SK-N-SH (cell line): Measurements from ENCODE around the gene ALDH6A1. TPM values are rescaled to one million over a fixed set of nuclear protein-coding genes. Genes with fewer than 3 reads are reported as not detected.

ENCODE experiments used
- CTCF ChIA-PET: fragments of 300-600, 350-600 bp; formaldehyde crosslinking; extraction: SDS; loops from one replicate; lab custom pipeline; 2021; lab: Yijun Ruan, JAX
- POLR2A ChIA-PET: fragments of 350-600 bp; sonication (Branson Sonifier 250); formaldehyde crosslinking; extraction: SDS; loops from one replicate; lab custom pipeline; 2020; ENCODE audit warnings: antibody characterized with exemption, inconsistent platforms; lab: Yijun Ruan, JAX
- DNase-seq: peaks from one replicate; pipeline ENCODE4 v3.0.0; 2012
- H2AFZ ChIP-seq: fragments of 200-600 bp; sonication (generic); 2 replicates; pipeline ENCODE4 v1.8.1; 2016; ENCODE audit warnings: antibody characterized with exemption, mild to moderate bottlenecking, low read depth
- H3F3A ChIP-seq: fragments of 200-600 bp; sonication (generic); replicated peaks from 2 replicates; pipeline ENCODE3; 2016; ENCODE audit warnings: antibody characterized with exemption, mild to moderate bottlenecking; ENCODE audit not compliant: insufficient read depth
- H3K27ac ChIP-seq, 2 experiments: fragments of 200-500 bp in 1 of 2; fragments of 200-600 bp in 1 of 2; sonication (Bioruptor generic) in 1 of 2; sonication (generic), shearing (Covaris generic) in 1 of 2; 2 replicates each; pipeline versions ENCODE4 v1.5.1 to v1.6.1; 2014 to 2016; ENCODE audit warnings: low read depth in 2 of 2, inconsistent platforms in 1 of 2, low read length in 1 of 2, mild to moderate bottlenecking in 1 of 2, mixed read lengths in 1 of 2
- H3K27me3 ChIP-seq: fragments of 200-600 bp; sonication (generic), shearing (Covaris generic); 2 replicates; pipeline ENCODE4 v1.6.1; 2016; ENCODE audit warnings: mixed run types; ENCODE audit not compliant: insufficient read depth
- H3K36me3 ChIP-seq, 2 experiments: fragments of 200-500 bp in 1 of 2; fragments of 200-600 bp in 1 of 2; sonication (Bioruptor generic) in 1 of 2; sonication (generic) in 1 of 2; replicated peaks in 1 of 2; 2 replicates each; pipeline versions ENCODE3 to v1.5.1; 2014 to 2016; ENCODE audit warnings: low read length in 1 of 2, mild to moderate bottlenecking in 1 of 2; ENCODE audit not compliant: insufficient read depth in 2 of 2, control insufficient read depth in 1 of 2
- H3K4me1 ChIP-seq, 2 experiments: fragments of 200-500 bp in 1 of 2; fragments of 200-600 bp in 1 of 2; sonication (Bioruptor generic) in 1 of 2; sonication (generic), shearing (Covaris generic) in 1 of 2; 2 replicates each; pipeline versions ENCODE4 v1.5.1 to v1.6.1; 2014 to 2016; ENCODE audit warnings: low read depth in 1 of 2, low read length in 1 of 2, mixed run types in 1 of 2; ENCODE audit not compliant: insufficient read depth in 2 of 2, control insufficient read depth in 1 of 2
- H3K4me2 ChIP-seq: fragments of 200-600 bp; sonication (generic), shearing (Covaris generic); 2 replicates; pipeline ENCODE4 v1.6.1; 2017; ENCODE audit warnings: mixed run types
- H3K4me3 ChIP-seq, 2 experiments: fragments of 200-500 bp in 1 of 2; fragments of 200-600 bp in 1 of 2; sonication (Bioruptor generic) in 1 of 2; sonication (generic), shearing (Covaris generic) in 1 of 2; 2 replicates each; pipeline versions ENCODE4 v1.5.1 to v1.8.1; 2014 to 2016; ENCODE audit warnings: low read depth in 2 of 2, inconsistent platforms in 1 of 2, low read length in 1 of 2, mild to moderate bottlenecking in 1 of 2, mixed read lengths in 1 of 2, moderate library complexity in 1 of 2
- H3K79me2 ChIP-seq: fragments of 200-600 bp; sonication (generic); 2 replicates; pipeline ENCODE4 v1.8.1; 2017; ENCODE audit warnings: mild to moderate bottlenecking; ENCODE audit not compliant: insufficient read depth
- H3K9ac ChIP-seq: fragments of 200-600 bp; sonication (generic); 2 replicates; pipeline ENCODE4 v1.6.1; 2017; ENCODE audit warnings: mixed run types
- H3K9me2 ChIP-seq: fragments of 200-600 bp; sonication (generic); 2 replicates; pipeline ENCODE4 v1.6.1; 2017; ENCODE audit warnings: mixed run types
- H3K9me3 ChIP-seq: fragments of 200-600 bp; sonication (generic); 2 replicates; pipeline ENCODE4 v1.6.1; 2017; ENCODE audit warnings: mixed run types, mild to moderate bottlenecking, moderate library complexity
- H4K20me1 ChIP-seq: fragments of 200-600 bp; sonication (generic); 2 replicates; pipeline ENCODE4 v1.6.1; 2017; ENCODE audit warnings: mild to moderate bottlenecking, mixed run types; ENCODE audit not compliant: insufficient read depth
- CTCF ChIP-seq: fragments of 200-600 bp; sonication (generic); IDR thresholded peaks from 2 replicates; pipeline ENCODE4 v1.6.1; 2017; ENCODE audit warnings: antibody characterized with exemption, mild to moderate bottlenecking, moderate library complexity
- FOXM1 ChIP-seq: IDR thresholded peaks from 2 replicates; pipeline ENCODE4 v1.4.0; 2012; ENCODE audit warnings: low read depth, mild to moderate bottlenecking
- GATA2 ChIP-seq: sonication (generic); formaldehyde crosslinking; IDR thresholded peaks from 2 replicates; pipeline ENCODE4 v1.5.0; 2020; ENCODE audit warnings: mild to moderate bottlenecking, missing genetic modification reagents
- IRF3 ChIP-seq: fragments of 150-350 bp; IDR thresholded peaks from 2 replicates; pipeline ENCODE4 v1.6.1; 2016; ENCODE audit warnings: mild to moderate bottlenecking, low read depth, low read length
- JUND ChIP-seq: IDR thresholded peaks from 2 replicates; pipeline ENCODE4 v1.4.0; 2012
- MEF2A ChIP-seq: IDR thresholded peaks from 2 replicates; pipeline ENCODE4 v1.4.0; 2012; ENCODE audit warnings: low read depth, borderline replicate concordance
- MXI1 ChIP-seq: IDR thresholded peaks from 2 replicates; pipeline ENCODE4 v1.6.1; 2012; ENCODE audit warnings: mild to moderate bottlenecking, low read depth, low read length, improper control_type of control experiment
- NRF1 ChIP-seq: IDR thresholded peaks from 2 replicates; pipeline ENCODE4 v1.6.1; 2012; ENCODE audit warnings: low read depth, mild to moderate bottlenecking, low read length
- PBX3 ChIP-seq: IDR thresholded peaks from 2 replicates; pipeline ENCODE4; 2012
- POLR2AphosphoS5 ChIP-seq: IDR thresholded peaks from 2 replicates; pipeline ENCODE4 v1.6.1; 2012; ENCODE audit warnings: low read depth, low read length
- RAD21 ChIP-seq: IDR thresholded peaks from 2 replicates; pipeline ENCODE4 v1.6.1; 2012; ENCODE audit warnings: mild to moderate bottlenecking, low read length
- RCOR1 ChIP-seq: fragments of 150-350 bp; IDR thresholded peaks from 2 replicates; pipeline ENCODE4 v1.6.1; 2017; ENCODE audit warnings: antibody characterized with exemption, low read length
- REST ChIP-seq: IDR thresholded peaks from 2 replicates; pipeline ENCODE4 v1.6.1; 2012; ENCODE audit warnings: mild to moderate bottlenecking, low read depth, low read length, moderate library complexity
- RXRA ChIP-seq: IDR thresholded peaks from 2 replicates; pipeline ENCODE4 v1.4.0; 2012; ENCODE audit warnings: low read depth, mild to moderate bottlenecking, borderline replicate concordance
- SMC3 ChIP-seq: IDR thresholded peaks from 2 replicates; pipeline ENCODE4 v1.6.1; 2012; ENCODE audit warnings: low read depth, low read length, improper control_type of control experiment
- TAF1 ChIP-seq: IDR thresholded peaks from 2 replicates; pipeline ENCODE4 v1.6.1; 2012; ENCODE audit warnings: low read depth, mild to moderate bottlenecking, low read length, moderate library complexity, borderline replicate concordance
- TCF12 ChIP-seq: IDR thresholded peaks from 2 replicates; pipeline ENCODE4 v1.4.0; 2012
- ZBTB33 ChIP-seq: IDR thresholded peaks from 2 replicates; pipeline ENCODE4 v1.4.0; 2012; ENCODE audit warnings: low read depth, borderline replicate concordance
- WGBS: methylation state at CpG from one replicate; pipeline ENCODE4 v1.1.6; 2017; ENCODE audit warnings: low lambda C conversion rate; 5-methylcytosine and 5-hydroxymethylcytosine counted together
- polyA plus RNA-seq, 3 experiments: library from polyadenylated mRNA; depleted of rRNA; stranded (reverse); fragments of >200 nt; gene quantifications; 2 replicates each; pipeline ENCODE4 v1.2.3, GENCODE V29; 2012

Gene ALDH6A1
- polyA plus RNA-seq, 1 of the 3 experiments (the other 2 are of a cell fraction) = 9.4 TPM

GRCh38 chr14:74083161-74083560, 1.1 kb downstream of the ALDH6A1 start:
- no peaks in the 10 kb centered on the region for H3K9me3 ChIP-seq
- H3K4me2 ChIP-seq = peak overlapping the region; percentile 97
- 0 out of 2 replicates have a peak overlapping the region, but pooled peaks have one; percentile 76 for H3K9ac ChIP-seq
- 89% methylated on average over 3 of the region's 3 CpGs for WGBS
- no peak for DNase-seq
- H4K20me1 ChIP-seq = no peaks in the 10 kb centered on the region
- peaks cover 31% of the 10 kb centered on the region for H3K79me2 ChIP-seq
- no peaks in the 10 kb centered on the region for H3K9me2 ChIP-seq
- H3K27me3 ChIP-seq = no peaks in the 10 kb centered on the region
- H3K27ac ChIP-seq = no peak overlapping the region
- TF ChIP-seq NRF1 (no peak), JUND (no peak), TCF12 (no peak), MEF2A (no peak), TAF1 (no peak), RXRA (no peak)
- H3K4me1 ChIP-seq = peaks cover 0 to 10% of the 10 kb centered on the region in 2 experiments; a peak in 2 of 4 replicates
- H3K36me3 ChIP-seq = no peaks in the 10 kb centered on the region
- CTCF ChIA-PET = no interaction called here
- no peaks in the 10 kb centered on the region for H3F3A ChIP-seq
- H3K4me3 ChIP-seq = peak overlapping the region in 1 of 2 experiments; percentile 84; a peak in 3 of 4 replicates
- POLR2A ChIA-PET = interaction anchor here (1.2 kb wide), 1 partner anchor 10 kb away, joined by 3 read pairs; no protein-coding TSS in a partner anchor
- peak overlapping the region; percentile 93; the same call in 1 of the 2 replicates for H2AFZ ChIP-seq

- no peaks in the 10 kb centered on the region for H3K27me3 ChIP-seq
- TF ChIP-seq RAD21 = no peak
- no peak for TF ChIP-seq IRF3
- TF ChIP-seq JUND = no peak
- no peak for TF ChIP-seq SMC3
- no peak for TF ChIP-seq REST
- no peak for TF ChIP-seq RCOR1
- no peak for TF ChIP-seq FOXM1
- no peak for TF ChIP-seq MXI1
- no peak for TF ChIP-seq TCF12
- TF ChIP-seq ZBTB33 = no peak
- no peak for TF ChIP-seq POLR2AphosphoS5
- TF ChIP-seq PBX3 = no peak
- TF ChIP-seq GATA2 (CRISPR knock-in tag) = no peak
- TF ChIP-seq CTCF = no peak
- TF ChIP-seq, all 33 proteins: peak for 0
- Histone ChIP-seq H3K4me2 (no peak overlapping the region), H3F3A (no peaks in the 10 kb centered on the region), H3K4me3 (no peak overlapping the region), H4K20me1 (no peaks in the 10 kb centered on the region), H3K36me3 (no peaks in the 10 kb centered on the region), H2AFZ (no peak overlapping the region), H3K9me2 (no peaks in the 10 kb centered on the region), H3K79me2 (peaks cover 20% of the 10 kb centered on the region), H3K27ac (no peak overlapping the region), H3K9ac (no peak overlapping the region), H3K4me1 (peaks cover 0 to 10% of the 10 kb centered on the region in 2 experiments; a peak in 2 of 4 replicates), H3K9me3 (no peaks in the 10 kb centered on the region)
- ChIA-PET CTCF (interaction anchor here (1.1 kb wide), 1 partner anchor 175 kb away, joined by 3 read pairs; no protein-coding TSS in a partner anchor), POLR2A (no interaction called here)
- 81% methylated on average over 3 of the region's 3 CpGs for WGBS
- no peak for DNase-seq
Measured at GRCh38 chr14:74081491-74081890, 2.8 kb downstream of the ALDH6A1 start.
